CD8-positive, alpha-beta memory T cell (primary cell): Measurements from ENCODE around the gene CDK10. TPM values are rescaled to one million over a fixed set of nuclear protein-coding genes. Genes with fewer than 3 reads are reported as not detected.

Source experiments
- CTCF ChIA-PET: fragments of 350-600 bp; sonication (Branson Sonifier 250); formaldehyde crosslinking; loops from one replicate; lab custom pipeline; 2021; ENCODE audit warnings: antibody characterized with exemption; lab: Charles Lee
- POLR2A ChIA-PET: fragments of 350-600 bp; sonication (Branson Sonifier 250); formaldehyde crosslinking; loops from one replicate; lab custom pipeline; 2021; ENCODE audit warnings: antibody characterized with exemption; lab: Charles Lee
- DNase-seq, 5 donors: peaks; one replicate each; pipeline versions ENCODE4 v3.0.0 to v3.0.0-alpha.2; 2020 to 2022; ENCODE audit warnings: mixed read lengths in 1 of 5
- H3K27ac ChIP-seq: one replicate; pipeline ENCODE4 v1.7.0; 2013; ENCODE audit warnings: low read depth, mild to moderate bottlenecking, low read length, moderate library complexity
- H3K27me3 ChIP-seq: 2 replicates; pipeline ENCODE4 v1.7.0; 2013; ENCODE audit warnings: low read length, mild to moderate bottlenecking; ENCODE audit not compliant: insufficient read depth, poor library complexity, severe bottlenecking
- H3K36me3 ChIP-seq: 2 replicates; pipeline ENCODE4 v1.7.0; 2013; ENCODE audit warnings: mild to moderate bottlenecking, low read length, moderate library complexity; ENCODE audit not compliant: insufficient read depth
- H3K4me1 ChIP-seq: 2 replicates; pipeline ENCODE4 v1.7.0; 2013; ENCODE audit warnings: mild to moderate bottlenecking, low read length, moderate library complexity; ENCODE audit not compliant: insufficient read depth
- H3K4me3 ChIP-seq: 2 replicates; pipeline ENCODE4 v1.7.0; 2013; ENCODE audit warnings: mild to moderate bottlenecking, low read length
- H3K9me3 ChIP-seq: 2 replicates; pipeline ENCODE4 v1.7.0; 2013; ENCODE audit warnings: mild to moderate bottlenecking, low read length
- H3K27ac Mint-ChIP-seq, 8 donors: one replicate each; pipeline ENCODE4 v1.8.0; 2020 to 2021; ENCODE audit warnings: mixed read lengths in 8 of 8, mild to moderate bottlenecking in 6 of 8, inconsistent platforms in 3 of 8, moderate library complexity in 3 of 8
- H3K27me3 Mint-ChIP-seq, 2 donors: one replicate each; pipeline ENCODE4 v1.8.0; 2020 to 2021; ENCODE audit warnings: mixed read lengths in 2 of 2, mild to moderate bottlenecking in 1 of 2, moderate library complexity in 1 of 2
- H3K36me3 Mint-ChIP-seq, 3 donors: one replicate each; pipeline ENCODE4 v1.8.0; 2020 to 2021; ENCODE audit warnings: mixed read lengths in 3 of 3, inconsistent platforms in 1 of 3, mild to moderate bottlenecking in 1 of 3
- H3K4me1 Mint-ChIP-seq, 3 donors: one replicate each; pipeline ENCODE4 v1.8.0; 2020 to 2021; ENCODE audit warnings: mixed read lengths in 3 of 3, inconsistent platforms in 1 of 3, mild to moderate bottlenecking in 1 of 3
- H3K4me3 Mint-ChIP-seq, 7 donors: one replicate each; pipeline ENCODE4 v1.8.0; 2020 to 2021; ENCODE audit warnings: mixed read lengths in 7 of 7, mild to moderate bottlenecking in 6 of 7, moderate library complexity in 4 of 7, inconsistent platforms in 2 of 7
- H3K9me3 Mint-ChIP-seq, 5 donors: one replicate each; pipeline ENCODE4 v1.8.0; 2020 to 2022; ENCODE audit warnings: mixed read lengths in 5 of 5, mild to moderate bottlenecking in 3 of 5, moderate library complexity in 2 of 5, inconsistent platforms in 1 of 5
- polyA plus RNA-seq: library from polyadenylated mRNA; unstranded; fragments of 300-500 nt; fragmentation: Illumina TruSeq; gene quantifications from one replicate; pipeline ENCODE4 v1.2.3, GENCODE V29; 2021
- total RNA-seq, 2 experiments: library from RNA; stranded (reverse); gene quantifications; one replicate each; pipeline ENCODE4 v1.2.3, GENCODE V29; 2021

The CDK10 gene, protein sequence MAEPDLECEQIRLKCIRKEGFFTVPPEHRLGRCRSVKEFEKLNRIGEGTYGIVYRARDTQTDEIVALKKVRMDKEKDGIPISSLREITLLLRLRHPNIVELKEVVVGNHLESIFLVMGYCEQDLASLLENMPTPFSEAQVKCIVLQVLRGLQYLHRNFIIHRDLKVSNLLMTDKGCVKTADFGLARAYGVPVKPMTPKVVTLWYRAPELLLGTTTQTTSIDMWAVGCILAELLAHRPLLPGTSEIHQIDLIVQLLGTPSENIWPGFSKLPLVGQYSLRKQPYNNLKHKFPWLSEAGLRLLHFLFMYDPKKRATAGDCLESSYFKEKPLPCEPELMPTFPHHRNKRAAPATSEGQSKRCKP
- total RNA-seq (10 to 100 TPM; 74.8 to 79.0 TPM), polyA plus RNA-seq (31.8 TPM)

- H3K27ac ChIP-seq, result peak within 1 kb of the TSS; percentile 78
- peak within 1 kb of the TSS; percentile 86 to 95 (median 92) for H3K27ac Mint-ChIP-seq
- peaks cover 12% of the 10 kb centered on the region for H3K4me1 ChIP-seq
- no peaks in the 10 kb centered on the region for H3K27me3 ChIP-seq
- ChIA-PET POLR2A (interaction anchor here (0.5 to 2.1 kb wide), 5 partner anchors 13 to 337 kb away, joined by 3 to 7 read pairs (median 3); partner anchors contain the start of genes CHMP1A, SPATA33 and TCF25), CTCF (interaction anchor here (0.6 to 2.4 kb wide), 3 partner anchors 11 to 19 kb away, joined by 3 to 17 read pairs (median 4); no protein-coding TSS in a partner anchor)
- DNase-seq, result peak; percentile 79 to 92 (median 90)
- peaks cover 8 to 21% (median 12%) of the 10 kb centered on the region in 3 donors for H3K4me1 Mint-ChIP-seq
- no peaks in the 10 kb centered on the region for H3K27me3 Mint-ChIP-seq
- peaks cover 10% of the 10 kb centered on the region for H3K36me3 ChIP-seq
- peak within 1 kb of the TSS; percentile 89 to 98 (median 92) for H3K4me3 Mint-ChIP-seq
- peak within 1 kb of the TSS; percentile 88 for H3K4me3 ChIP-seq
- peaks cover 0 to 18% (median 2%) of the 10 kb centered on the region in 3 donors for H3K36me3 Mint-ChIP-seq
- no peaks in the 10 kb centered on the region for H3K9me3 ChIP-seq
- H3K9me3 Mint-ChIP-seq, result no peaks in the 10 kb centered on the region
These were observed at the start of gene CDK10 for GRCh38 chr16:89686520-89687091. Gene CDK10, plus strand, starts transcription at chr16:89686689. Its CDS starts 22 bp downstream, at chr16:89686711.

DNA sequence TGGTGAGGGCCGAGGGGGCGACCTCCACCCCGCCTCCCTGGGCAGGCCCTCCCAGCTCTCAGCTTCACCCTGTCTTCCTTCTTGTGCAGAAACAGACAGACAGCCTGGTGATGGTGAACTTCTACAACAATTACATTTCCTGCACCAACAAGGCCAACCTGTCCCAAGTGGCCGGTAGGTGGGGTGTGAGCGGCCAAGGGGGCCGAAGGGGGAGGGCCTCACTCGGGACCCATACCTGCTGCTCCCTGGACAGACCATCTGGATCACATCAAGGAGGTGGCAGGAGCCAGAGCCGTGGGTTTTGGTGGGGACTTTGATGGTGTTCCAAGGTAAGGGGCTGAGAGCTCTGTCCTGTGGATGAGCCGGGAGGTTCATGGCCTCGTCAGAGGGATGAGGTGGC is 49.1 kb upstream of the CDK10 start:
- ChIA-PET CTCF (no interaction called here), POLR2A (no interaction called here)
- no peaks in the 10 kb centered on the region for H3K27me3 ChIP-seq
- H3K9me3 ChIP-seq, result no peaks in the 10 kb centered on the region
- Mint-ChIP-seq H3K9me3 (no peaks in the 10 kb centered on the region), H3K27me3 (peaks cover 0 to 2% of the 10 kb centered on the region in 2 donors), H3K27ac (no peak overlapping the region), H3K36me3 (no peaks in the 10 kb centered on the region), H3K4me3 (no peak overlapping the region), H3K4me1 (peaks cover 5 to 13% (median 11%) of the 10 kb centered on the region in 3 donors)
- no peak overlapping the region for H3K27ac ChIP-seq
- H3K4me1 ChIP-seq, result peaks cover 8% of the 10 kb centered on the region
- DNase-seq, result no peak
- no peaks in the 10 kb centered on the region for H3K36me3 ChIP-seq
- no peak overlapping the region for H3K4me3 ChIP-seq

DNA sequence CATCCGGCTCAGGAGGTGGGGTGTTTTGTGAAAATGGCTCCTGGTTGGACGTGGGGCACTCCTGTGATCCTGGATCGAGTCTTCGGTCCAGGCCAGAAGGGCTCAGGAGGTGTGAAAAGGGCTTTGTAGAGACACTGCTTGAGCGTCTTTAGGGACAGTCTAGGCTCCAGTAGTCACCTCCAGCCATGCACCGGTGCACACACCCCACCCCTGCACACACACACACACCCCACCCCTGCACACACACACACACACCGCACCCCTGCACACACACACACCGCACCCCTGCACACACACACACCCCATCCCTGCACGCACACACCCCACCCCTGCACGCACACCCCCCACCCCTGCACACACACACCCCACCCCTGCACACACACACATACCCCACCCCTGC is 48.0 kb upstream of the CDK10 start:
- Histone ChIP-seq H3K27ac (no peak overlapping the region), H3K4me3 (no peak overlapping the region), H3K36me3 (no peaks in the 10 kb centered on the region), H3K27me3 (no peaks in the 10 kb centered on the region), H3K9me3 (no peaks in the 10 kb centered on the region), H3K4me1 (peaks cover 8% of the 10 kb centered on the region)
- no peak for DNase-seq
- peaks cover 0 to 2% of the 10 kb centered on the region in 2 donors for H3K27me3 Mint-ChIP-seq
- H3K4me1 Mint-ChIP-seq, result peaks cover 5 to 13% (median 11%) of the 10 kb centered on the region in 3 donors
- no peaks in the 10 kb centered on the region for H3K36me3 Mint-ChIP-seq
- H3K27ac Mint-ChIP-seq, result no peak overlapping the region
- ChIA-PET POLR2A (no interaction called here), CTCF (no interaction called here)
- H3K9me3 Mint-ChIP-seq, result no peaks in the 10 kb centered on the region
- H3K4me3 Mint-ChIP-seq, result no peak overlapping the region

GRCh38 chr16:89639385-89639784 is 47.1 kb upstream of the CDK10 start:
- no peaks in the 10 kb centered on the region for H3K9me3 Mint-ChIP-seq

GRCh38 chr16:89641458-89642119 is 44.9 kb upstream of the CDK10 start:
- Mint-ChIP-seq H3K36me3 (peaks cover 0 to 30% (median 2%) of the 10 kb centered on the region in 3 donors), H3K9me3 (no peaks in the 10 kb centered on the region), H3K4me1 (peaks cover 5 to 13% (median 11%) of the 10 kb centered on the region in 3 donors)

More at GRCh38 chr16:89639385-89639784, 47.1 kb upstream of the CDK10 start:
- Histone ChIP-seq H3K27ac (no peak overlapping the region), H3K9me3 (no peaks in the 10 kb centered on the region), H3K4me3 (no peak overlapping the region), H3K4me1 (peaks cover 8% of the 10 kb centered on the region), H3K36me3 (no peaks in the 10 kb centered on the region), H3K27me3 (no peaks in the 10 kb centered on the region)
- no peak for DNase-seq
- POLR2A ChIA-PET, result interaction anchor here (0.6 kb wide), 1 partner anchor 249 kb away, joined by 4 read pairs; no protein-coding TSS in a partner anchor
- Mint-ChIP-seq H3K36me3 (peaks cover 0 to 8% (median 0%) of the 10 kb centered on the region in 3 donors), H3K27me3 (peaks cover 0 to 2% of the 10 kb centered on the region in 2 donors), H3K27ac (peak overlapping the region in 1 of 8 donors; percentile 71), H3K4me3 (no peak overlapping the region), H3K4me1 (peaks cover 5 to 13% (median 11%) of the 10 kb centered on the region in 3 donors)
- CTCF ChIA-PET, result no interaction called here

DNA sequence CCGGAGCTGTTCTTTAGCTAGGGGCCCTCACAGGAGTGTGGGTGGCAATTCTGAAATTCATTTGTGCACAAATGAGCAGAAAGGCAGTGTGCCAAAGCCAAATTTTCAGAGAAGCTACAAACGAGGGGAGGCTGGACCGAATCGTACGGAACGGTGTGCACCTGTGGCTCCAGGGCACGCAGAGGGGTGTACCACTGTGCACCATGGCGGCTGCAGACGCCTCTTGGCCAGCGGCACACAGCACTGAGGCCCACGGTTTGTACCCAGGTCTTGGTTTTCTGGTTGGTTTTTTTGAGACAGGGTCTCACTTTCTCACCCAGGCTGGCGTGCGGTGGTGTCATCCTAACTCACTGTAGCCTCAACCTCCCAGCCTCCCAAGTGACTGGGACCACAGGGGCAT is 43.9 kb upstream of the CDK10 start:
- DNase-seq, result no peak
- peaks cover 8% of the 10 kb centered on the region for H3K4me1 ChIP-seq
- H3K4me3 ChIP-seq, result no peak overlapping the region
- no peaks in the 10 kb centered on the region for H3K9me3 Mint-ChIP-seq
- H3K36me3 Mint-ChIP-seq, result peaks cover 0 to 36% (median 2%) of the 10 kb centered on the region in 3 donors
- H3K9me3 ChIP-seq, result no peaks in the 10 kb centered on the region
- H3K27me3 ChIP-seq, result no peaks in the 10 kb centered on the region
- no peak overlapping the region for H3K27ac Mint-ChIP-seq
- peaks cover 19% of the 10 kb centered on the region for H3K36me3 ChIP-seq
- POLR2A ChIA-PET, result no interaction called here
- H3K27me3 Mint-ChIP-seq, result no peaks in the 10 kb centered on the region
- no peak overlapping the region for H3K27ac ChIP-seq
- peaks cover 5 to 13% (median 11%) of the 10 kb centered on the region in 3 donors for H3K4me1 Mint-ChIP-seq
- no peak overlapping the region for H3K4me3 Mint-ChIP-seq
- CTCF ChIA-PET, result interaction anchor here (0.5 kb wide), 1 partner anchor 10 kb away, joined by 3 read pairs; no protein-coding TSS in a partner anchor

More at GRCh38 chr16:89641458-89642119, 44.9 kb upstream of the CDK10 start:
- Mint-ChIP-seq H3K27ac (peak overlapping the region in 4 of 8 donors; percentile 33 to 64 (median 50)), H3K4me3 (peak overlapping the region in 4 of 7 donors; percentile 9 to 77 (median 43)), H3K27me3 (no peaks in the 10 kb centered on the region)
- Histone ChIP-seq H3K9me3 (no peaks in the 10 kb centered on the region), H3K27ac (no peak overlapping the region), H3K4me1 (peaks cover 8% of the 10 kb centered on the region), H3K4me3 (no peak overlapping the region), H3K27me3 (no peaks in the 10 kb centered on the region), H3K36me3 (peaks cover 14% of the 10 kb centered on the region)
- DNase-seq, result no peak
- ChIA-PET CTCF (interaction anchor here (0.6 to 1.5 kb wide), 8 partner anchors 8 to 134 kb away, joined by 3 to 6 read pairs (median 3); partner anchors contain the start of gene CPNE7), POLR2A (interaction anchor here (0.6 kb wide), 1 partner anchor 21 kb away, joined by 3 read pairs; no protein-coding TSS in a partner anchor)

GRCh38 chr16:89643769-89644300 is 42.7 kb upstream of the CDK10 start:
- CTCF ChIA-PET, result no interaction called here
- Mint-ChIP-seq H3K36me3 (peaks cover 0 to 42% (median 2%) of the 10 kb centered on the region in 3 donors), H3K4me1 (peaks cover 5 to 13% (median 11%) of the 10 kb centered on the region in 3 donors), H3K4me3 (no peak overlapping the region), H3K27ac (peak overlapping the region in 2 of 8 donors; percentile 48 to 51), H3K27me3 (no peaks in the 10 kb centered on the region), H3K9me3 (no peaks in the 10 kb centered on the region)
- no peak for DNase-seq
- no peak overlapping the region for H3K27ac ChIP-seq
- no peak overlapping the region for H3K4me3 ChIP-seq
- H3K36me3 ChIP-seq, result peaks cover 19% of the 10 kb centered on the region
- H3K4me1 ChIP-seq, result peaks cover 8% of the 10 kb centered on the region
- H3K9me3 ChIP-seq, result no peaks in the 10 kb centered on the region
- POLR2A ChIA-PET, result no interaction called here
- no peaks in the 10 kb centered on the region for H3K27me3 ChIP-seq
